HG03045 (cell line): ENCODE results near the gene MVB12B.

Source experiments
- ATAC-seq: cut with Tn5 transposase; IDR thresholded peaks from one replicate; pipeline ENCODE4 v1.9.1; 2021; ENCODE audit warnings: mild to moderate bottlenecking, moderate library complexity; ENCODE audit not compliant: unreplicated experiment

Gene MVB12B

DNA sequence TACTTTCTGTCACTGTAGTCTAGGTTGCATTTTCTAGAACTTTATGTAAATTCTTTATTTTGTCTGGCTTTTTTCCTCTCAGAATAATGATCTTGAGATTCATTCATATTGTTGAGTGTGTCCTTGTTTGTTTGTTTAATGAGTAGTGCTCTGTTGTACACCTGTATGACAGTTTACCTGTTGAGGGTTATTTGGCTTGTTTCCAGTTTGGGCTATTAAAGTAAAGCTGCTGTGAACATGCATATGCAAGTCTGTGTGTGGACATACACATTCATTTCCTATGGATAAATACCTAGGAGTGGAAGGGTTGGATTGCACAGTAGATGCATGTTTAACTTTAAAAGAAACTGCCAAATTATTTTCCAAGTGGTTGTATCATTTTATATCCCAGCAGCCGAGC is 30.4 kb downstream of the MVB12B start:
- ATAC-seq, result no peak

DNA sequence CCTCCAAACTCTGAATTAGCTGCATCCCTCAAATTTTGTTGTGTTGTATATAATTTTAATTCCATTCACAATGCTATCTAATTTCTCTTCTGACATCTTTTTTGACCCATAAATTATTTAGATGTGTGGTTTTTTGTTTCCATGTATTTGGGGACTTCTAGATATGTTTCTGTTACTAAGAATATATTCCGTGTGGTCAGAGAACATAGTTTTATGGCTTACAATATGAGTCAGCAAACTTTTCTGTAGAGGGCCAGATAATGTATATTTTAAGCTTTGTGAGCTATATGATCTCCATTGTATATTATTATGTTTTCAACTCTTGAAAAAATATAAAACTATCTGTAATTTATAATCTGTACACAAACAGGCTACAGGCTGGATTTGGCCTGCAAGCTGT is 33.4 kb downstream of the MVB12B start:
- ATAC-seq, result no peak

DNA sequence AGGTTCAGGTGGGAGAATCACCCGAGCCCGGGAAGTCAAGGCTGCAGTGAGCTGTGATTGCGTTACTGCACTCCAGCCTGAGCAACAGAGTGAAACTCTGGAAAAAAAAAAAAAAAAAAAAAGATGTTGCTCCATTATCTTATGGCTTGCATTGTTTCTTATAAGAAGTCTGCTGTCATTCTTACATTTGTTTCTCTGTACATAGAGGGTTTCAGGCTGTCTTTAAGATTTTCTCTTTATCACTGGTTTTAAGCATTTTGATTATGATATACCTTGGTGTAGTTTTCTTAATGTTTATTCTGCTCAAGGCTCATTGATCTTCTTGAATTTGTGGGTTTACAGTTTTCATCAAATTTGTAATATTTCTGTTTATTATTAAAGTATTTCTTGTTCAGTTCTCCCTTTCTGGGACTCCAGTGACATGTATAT is 35.2 kb downstream of the MVB12B start:
- ATAC-seq, result no peak

DNA sequence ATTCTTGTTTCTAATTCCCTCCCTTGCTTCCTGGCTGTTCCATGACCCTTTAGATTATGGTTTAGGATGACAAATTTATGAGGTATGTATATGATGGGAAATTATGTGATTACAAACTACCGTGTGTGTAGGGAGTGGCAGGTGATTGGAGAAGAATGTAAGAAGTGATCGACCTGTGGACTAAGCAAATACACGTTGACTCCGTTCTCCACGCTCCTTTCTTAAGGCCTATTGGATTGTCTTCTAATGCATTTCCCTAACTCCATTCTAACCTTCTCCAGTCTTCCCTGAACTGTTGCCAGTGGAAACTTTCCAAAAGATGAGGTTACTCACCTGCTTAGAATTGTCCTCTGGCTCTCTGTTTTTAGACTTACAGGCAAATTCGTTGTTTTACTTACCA is 36.6 kb downstream of the MVB12B start:
- ATAC-seq, result no peak

DNA sequence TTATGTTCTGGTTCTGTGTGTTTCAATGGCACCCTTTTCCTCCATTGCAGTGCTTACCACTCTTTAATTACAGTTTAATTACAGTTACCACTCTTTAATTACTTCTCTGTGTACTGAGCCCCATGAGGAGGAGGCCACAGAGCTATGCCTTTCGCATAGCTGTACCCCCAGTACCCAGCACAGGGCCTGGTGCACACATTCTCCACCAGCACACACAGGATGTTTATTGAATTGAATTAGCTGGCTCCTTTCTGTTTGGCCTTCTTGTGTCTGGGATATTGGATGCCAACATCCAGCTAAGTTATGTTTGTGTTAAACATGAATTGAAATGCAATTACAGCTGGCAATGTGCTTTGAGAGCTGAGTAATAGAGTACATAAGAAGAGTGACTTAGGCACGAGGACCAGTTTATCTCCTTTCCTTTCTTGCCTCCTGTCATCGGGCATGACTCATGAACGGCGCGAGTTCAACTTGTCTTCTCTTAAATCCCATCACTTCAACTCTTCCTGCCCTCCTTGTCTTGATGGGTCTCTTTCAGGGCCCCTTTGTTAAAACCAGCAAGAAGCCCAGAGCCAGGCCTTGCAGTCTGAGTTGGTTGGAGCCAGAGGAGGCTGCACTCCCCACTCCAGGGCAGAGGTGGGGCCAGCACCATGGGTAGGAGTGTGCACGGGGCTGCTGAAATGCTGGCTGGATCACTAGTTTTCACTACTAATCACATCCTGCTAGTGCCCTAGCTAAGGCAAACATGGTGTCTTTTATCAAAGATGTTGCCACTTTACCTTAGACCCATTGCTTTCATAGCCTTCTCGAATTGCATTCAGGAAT is 37.4 kb downstream of the MVB12B start:
- ATAC-seq, result no peak

DNA sequence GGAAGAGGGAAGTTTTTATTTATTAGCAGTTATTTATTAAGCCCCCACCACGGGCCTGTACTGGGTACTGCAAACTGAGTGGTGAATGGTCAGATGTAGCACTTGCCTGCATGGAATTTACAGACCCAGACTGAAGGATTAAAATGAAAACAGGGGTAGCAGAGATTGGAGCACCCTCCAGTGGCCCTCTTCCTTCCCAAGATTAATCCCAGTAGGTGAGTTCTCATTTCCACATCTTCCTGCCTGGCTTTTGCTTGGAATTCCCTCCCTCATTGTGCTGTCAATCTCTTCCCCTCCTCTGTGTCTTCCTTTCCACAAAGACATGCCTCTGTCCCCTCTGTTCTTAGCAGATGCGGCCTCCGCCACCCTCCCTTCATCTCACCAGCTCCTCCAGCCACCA is 39.2 kb downstream of the MVB12B start:
- ATAC-seq, result no peak

DNA sequence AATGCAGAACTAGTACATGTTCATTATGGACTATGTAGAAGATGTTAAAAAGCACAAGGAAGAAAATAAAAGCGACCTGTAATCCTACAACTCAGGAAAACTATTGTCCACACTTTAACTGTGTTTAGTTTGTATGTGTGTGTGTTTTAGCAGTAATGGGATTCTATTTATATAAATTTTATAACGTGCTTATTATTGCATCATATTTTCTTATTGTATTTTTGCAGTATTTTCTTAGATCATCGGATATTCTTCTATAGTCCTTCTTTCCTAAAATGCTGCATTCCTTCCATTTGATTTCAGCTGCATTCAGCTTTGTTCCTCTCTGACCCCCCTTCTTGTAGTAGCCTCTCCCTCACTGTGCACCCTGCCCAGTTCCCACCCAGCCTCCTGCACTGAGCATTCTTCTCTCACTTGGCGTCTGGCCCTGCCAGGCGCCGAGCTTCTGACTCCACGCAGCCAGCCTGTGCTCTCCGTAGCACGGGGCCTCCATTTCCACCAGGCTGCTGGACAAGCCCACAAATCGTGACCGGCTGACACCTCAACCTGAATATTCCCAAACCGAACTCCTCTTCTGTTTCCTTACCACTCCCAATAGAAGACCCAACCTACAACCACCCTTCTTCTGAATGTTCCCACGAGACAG is 39.9 kb downstream of the MVB12B start:
- no peak for ATAC-seq

DNA sequence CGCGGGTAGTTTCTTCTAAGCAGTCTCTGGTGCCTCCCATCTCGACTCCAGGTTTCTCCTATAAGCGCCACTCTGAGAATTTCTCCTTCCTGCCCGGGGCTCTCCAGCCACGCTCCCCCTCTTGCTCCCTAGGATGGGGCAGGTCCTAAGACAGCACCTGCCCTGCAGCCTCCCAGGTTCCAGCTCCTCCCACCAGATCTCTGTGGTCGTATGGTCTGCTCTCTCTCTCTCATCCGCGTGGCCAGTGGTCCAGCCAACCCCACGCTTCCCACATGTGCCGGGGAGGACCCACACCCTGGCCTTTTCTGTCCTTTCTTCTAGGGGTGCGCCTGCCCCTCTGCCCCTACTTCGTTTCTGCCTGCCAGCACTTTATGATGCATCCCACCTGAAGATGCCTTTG is 40.5 kb downstream of the MVB12B start:
- no peak for ATAC-seq

DNA sequence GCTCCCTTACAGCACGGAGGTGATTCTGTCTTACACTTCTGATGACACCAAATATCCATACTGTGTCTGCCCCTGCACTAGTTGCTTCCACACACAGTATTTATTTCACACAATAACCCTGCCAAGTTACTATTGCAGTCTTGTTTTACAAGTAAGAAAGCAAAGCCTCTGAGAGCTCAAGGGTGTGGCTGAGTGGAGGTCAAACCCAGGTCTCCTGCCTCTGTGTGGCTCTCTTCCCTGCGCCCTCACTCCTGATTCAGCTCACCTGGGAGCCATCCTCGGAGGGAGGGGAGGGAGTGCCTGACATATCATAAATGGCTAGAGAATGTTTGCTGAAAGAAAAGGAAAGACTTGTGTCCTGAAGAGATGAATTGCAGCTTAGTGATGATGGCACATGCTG is 41.0 kb downstream of the MVB12B start:
- ATAC-seq, result no peak

DNA sequence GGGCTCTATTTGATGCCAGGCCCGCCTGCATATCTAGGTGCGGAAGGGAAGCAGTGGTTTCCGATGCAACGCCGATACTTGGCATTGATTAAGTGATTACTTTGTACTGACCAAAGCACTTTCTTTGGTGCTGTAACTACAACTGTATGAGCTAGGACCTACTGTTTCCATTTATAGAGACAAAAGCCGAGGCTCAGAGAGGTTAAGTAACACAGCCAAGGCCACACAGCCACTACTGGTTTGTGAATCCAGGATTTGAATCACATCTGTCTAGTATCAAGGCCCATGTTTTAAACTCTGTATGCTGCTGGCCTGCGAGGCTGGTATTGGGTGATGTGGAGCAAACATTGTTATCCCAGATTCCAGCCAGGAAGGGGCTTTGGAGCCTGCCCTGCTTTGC is 41.4 kb downstream of the MVB12B start:
- ATAC-seq, result no peak

DNA sequence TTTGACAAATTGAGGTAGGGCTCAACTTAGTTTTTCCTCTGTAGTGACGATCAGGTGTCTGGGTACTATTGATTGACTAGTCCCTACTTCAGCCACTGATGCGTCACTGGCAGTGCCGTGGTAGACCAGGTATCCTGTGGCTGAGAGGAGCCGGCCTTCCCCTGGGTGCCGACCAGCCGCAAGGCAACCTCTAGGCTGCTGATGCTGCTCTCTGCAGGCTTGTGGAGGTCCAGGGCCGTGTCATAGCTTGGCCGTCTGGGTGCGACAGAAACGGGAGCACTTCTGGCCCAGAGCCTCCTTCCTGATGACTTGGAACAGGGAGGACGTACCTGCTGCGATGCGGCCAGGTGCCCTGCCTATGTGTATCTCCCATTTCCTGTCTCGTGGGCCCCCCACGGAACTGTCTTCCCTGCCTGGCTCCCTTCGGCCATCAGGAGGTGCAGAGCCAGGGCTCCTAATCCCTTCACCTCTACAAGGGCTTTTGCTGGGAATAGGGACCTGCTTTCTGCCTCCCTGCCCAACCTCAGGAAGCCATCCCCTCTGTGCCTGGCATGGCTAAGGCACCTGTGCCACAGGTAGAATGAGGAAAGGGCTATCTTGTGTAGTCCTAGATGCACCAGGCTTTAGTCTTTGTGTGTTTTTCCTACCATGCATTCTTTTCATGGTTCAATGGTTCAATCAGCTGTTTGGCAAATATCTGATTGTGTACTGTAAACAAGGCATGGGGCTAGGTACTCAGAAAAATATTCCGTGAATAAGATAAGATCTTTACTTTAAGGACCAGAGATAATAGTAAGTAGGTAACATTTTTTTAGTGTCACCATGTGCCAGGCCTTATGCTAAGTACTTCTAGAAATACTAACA is 44.6 kb downstream of the MVB12B start:
- no peak for ATAC-seq

DNA sequence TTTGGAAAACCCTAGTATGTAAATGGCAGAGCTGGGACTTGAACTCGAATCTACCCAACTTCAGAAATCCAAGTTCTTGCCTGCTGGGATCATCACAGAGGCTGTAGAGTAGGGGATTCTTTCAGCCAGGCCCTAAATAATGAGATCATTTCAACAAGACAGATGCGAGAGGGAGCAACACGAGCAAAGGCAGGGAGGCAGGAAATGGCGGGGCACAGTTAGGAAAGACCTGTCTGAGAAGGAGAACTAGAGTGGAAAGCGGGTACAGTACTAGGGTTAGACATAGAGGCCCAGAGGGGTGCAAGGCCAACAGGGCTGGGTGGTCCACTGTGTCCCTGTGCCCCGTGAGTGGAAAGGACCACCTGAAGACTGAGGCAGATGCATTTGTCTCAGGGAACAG is 46.1 kb downstream of the MVB12B start:
- ATAC-seq, result no peak

DNA sequence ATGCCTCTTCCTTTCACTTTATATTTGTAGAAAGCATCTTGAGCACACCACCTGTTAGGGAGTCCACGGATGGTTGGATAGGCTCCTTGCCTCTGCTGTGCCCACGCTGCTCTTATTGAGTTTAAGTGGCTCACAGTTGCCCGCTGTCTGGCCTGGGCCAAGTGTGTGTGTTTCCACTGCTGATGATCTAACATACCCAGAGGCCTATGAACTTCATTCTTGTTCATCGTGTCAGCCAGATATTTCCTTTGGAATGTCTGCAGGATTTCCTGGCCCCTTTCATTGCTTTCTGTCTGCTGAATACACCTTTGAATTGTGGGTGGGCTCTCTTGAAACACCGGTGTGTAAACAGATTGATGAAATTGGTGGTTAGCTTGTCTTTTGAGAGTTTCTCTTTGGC is 46.6 kb downstream of the MVB12B start:
- no peak for ATAC-seq

DNA sequence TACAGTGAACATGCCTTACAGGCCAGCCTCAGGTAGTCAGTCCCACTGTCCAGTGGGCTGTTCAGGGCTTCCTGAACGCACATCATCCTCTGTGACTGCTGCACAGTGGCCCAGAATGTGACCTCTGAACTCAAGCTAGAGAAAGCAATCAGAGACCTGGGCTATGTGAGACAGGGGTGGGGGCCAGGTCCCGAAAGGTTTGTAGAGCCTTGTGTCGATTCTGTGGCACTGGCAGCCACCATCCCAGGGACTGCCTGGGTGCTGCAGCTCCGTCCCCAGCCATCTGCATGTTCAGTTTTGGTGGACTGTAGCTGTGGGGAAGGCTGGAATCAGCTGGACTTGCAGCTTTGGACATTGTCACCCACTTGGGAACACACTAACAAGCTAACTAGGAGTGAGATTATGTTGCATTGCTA is 47.7 kb downstream of the MVB12B start:
- no peak for ATAC-seq

DNA sequence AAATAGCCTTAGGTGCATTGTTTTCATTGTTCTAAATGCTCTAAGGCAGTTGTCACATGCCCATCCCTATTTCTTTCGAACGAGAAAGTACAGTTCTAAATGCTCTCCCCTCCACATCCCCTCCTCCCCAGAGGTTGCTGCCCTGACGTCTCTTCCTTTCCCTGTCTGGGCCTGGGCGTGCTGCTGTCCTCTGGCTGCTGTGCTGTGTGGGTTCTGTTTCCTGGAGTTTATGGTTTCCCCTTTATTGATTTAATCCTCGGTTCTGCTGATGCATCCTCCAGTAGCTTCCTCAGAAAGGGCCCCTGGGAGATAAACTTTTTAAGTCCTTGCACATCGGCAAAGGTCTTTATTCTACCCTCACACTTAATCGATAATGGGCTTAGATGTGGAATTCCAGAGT is 48.8 kb downstream of the MVB12B start:
- no peak for ATAC-seq

DNA sequence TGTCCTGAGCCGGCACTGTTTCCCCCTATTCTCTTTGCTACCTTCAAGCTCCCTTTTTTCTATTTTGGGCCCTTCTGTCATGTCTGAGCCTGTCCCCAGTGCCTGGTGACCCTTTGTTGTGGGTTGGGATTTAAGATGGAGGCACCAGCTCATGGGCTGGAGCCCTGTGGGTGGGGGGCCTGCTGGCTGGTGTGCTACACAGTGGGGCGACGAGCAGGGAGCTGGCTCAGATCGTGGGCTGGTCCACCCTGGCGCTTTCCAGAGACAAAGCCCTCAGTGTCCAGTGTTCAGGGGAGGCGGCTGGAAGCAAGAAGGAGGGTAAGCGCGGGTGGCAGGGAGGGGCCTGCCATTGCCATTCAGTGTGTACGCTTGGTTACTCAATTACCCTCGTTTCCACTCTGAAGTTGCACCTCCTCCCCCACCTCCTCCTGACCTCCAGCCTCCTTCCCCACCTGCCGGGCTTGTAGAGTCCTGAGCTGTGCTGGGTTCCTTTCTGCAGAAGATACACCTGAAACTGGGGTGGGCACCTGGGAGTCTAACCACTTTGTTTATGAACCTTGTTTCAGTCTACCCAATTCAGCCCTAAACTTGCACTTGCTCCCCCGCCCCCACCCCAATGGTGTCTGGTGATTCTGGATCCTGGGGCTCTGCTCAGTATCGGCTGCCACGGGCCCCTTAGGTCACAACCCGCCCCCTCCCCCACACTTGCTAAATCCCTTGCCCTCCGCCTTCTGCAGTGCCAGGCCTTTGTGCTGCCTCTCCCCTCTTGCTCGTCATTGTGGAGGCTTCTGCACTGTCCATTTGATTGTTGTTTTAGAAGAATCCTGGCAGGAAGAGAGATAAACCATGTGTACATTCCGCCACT is 49.9 kb downstream of the MVB12B start:
- ATAC-seq, result no peak

DNA sequence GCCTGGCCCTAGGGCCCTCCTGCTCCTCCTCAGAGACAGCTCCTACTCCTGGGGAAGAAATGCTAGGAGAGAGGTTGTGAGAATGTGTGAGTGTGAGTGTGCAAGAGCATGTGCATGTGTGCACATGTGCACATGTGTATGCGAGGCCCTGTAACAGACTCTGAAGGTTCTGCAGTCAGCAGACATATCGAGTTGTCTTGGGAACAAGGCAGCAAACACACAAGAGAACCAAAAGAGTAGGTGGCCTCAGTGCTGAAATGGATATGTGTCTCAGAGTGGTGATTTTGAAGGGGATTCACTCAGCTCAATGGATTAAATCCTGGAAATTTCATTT is 50.5 kb downstream of the MVB12B start:
- no peak for ATAC-seq

DNA sequence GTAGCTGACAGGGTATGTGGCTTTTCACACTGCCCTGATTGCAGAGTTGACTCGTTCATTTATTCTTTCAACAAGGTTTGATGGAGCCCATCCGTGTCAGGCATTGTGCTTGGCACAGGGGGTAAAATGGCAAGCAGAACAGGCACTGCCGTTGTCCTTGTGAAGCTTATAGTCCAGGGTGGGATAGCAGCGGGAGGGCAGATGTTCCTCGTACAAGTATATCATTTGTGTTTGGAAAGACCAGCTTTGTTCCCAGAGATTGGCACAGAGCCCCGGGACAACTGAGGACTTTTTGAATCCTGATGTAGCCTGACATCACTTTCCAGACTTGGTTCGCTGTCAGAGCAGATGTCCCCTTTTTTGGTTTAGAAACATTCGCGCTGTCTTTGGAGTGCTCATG is 50.9 kb downstream of the MVB12B start:
- no peak for ATAC-seq

DNA sequence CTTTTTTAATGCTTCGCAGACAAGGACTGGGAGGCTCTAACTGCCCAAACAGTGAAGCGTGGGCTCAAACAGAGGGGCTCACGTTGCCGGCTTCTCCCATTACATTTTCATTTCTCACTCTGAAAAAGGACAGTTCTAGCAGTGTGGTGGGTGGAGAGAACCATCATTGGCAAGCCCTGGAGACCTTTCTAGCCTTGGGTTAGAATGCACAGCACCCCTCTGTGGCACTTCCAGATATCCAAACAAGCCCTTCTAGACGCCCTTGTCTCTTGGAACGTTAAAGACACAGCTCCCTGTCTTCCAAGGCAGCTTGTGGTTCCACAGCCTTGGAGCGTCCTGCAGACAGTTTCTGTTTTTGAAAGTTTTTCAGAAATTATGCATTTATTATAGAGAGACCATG is 52.1 kb downstream of the MVB12B start:
- ATAC-seq, result no peak

DNA sequence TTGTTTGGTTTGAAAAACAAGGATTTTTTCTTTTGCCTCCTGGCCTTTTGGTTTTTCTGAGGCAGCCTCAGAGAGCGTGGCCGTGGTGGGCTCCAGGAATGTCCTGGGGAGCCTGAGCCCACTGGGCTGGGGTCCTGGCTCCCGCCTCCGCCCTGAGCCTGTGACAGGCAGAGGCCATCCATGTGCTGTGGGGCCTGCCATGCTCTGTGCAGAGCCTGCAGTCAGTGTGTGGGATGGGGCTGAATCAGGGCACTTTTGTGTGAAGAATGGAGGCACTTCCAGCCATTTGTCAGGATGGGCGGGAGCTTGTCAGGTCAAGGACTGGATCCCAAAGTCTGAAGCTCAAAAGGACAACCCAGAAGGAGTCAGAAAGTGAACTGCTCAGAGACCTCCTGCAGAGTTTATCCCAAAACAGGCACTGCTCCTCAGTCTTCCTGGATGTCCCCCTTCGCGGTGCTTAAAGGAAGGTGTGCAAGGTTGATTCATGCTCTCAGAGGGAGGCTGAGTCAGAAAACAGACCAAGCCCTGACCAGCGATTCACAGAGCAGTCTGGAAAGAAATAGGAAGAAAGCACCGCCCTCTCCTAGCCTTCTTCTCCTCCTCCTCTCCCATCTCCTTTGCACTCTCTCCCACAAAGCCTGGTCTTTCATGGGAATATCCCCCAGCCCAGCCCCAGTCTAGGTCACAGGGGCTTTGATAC is 53.2 kb downstream of the MVB12B start:
- no peak for ATAC-seq
